D341Med (cell line): Measurements from ENCODE around the gene SSBP4.

ENCODE experiments used
- DNase-seq: peaks from one replicate; pipeline ENCODE4 v3.0.0; 2012; ENCODE audit warnings: low spot score

The SSBP4 gene

GRCh38 chr19:18433735-18434398, 14.7 kb downstream of the SSBP4 start:
- DNase-seq = no peak

- DNase-seq = no peak
Observed at GRCh38 chr19:18434411-18435175, 15.4 kb downstream of the SSBP4 start.

- DNase-seq = no peak
Observed at GRCh38 chr19:18435178-18435841, 16.1 kb downstream of the SSBP4 start.

- no peak for DNase-seq
Observed at GRCh38 chr19:18435842-18436670, 16.9 kb downstream of the SSBP4 start.

- DNase-seq = peak; percentile 94
Observed at GRCh38 chr19:18436671-18437490, 17.7 kb downstream of the SSBP4 start.

GRCh38 chr19:18437491-18438330, 18.5 kb downstream of the SSBP4 start, which contains the start of gene ISYNA1:
Gene ISYNA1, minus strand, starts transcription at chr19:18438133. Its CDS starts 154 bp downstream, at chr19:18437979.
- peak; percentile 84 for DNase-seq

GRCh38 chr19:18438331-18439024, 19.3 kb downstream of the SSBP4 start:
- no peak for DNase-seq

GRCh38 chr19:18439025-18439909, 20.1 kb downstream of the SSBP4 start:
- peak; percentile 64 for DNase-seq

- no peak for DNase-seq
Observed at GRCh38 chr19:18439910-18440237, 20.7 kb downstream of the SSBP4 start.

GRCh38 chr19:18440415-18440877, 21.2 kb downstream of the SSBP4 start:
- DNase-seq = peak; percentile 73

GRCh38 chr19:18440936-18441803, 22.0 kb downstream of the SSBP4 start:
- DNase-seq = no peak

- no peak for DNase-seq
Observed at GRCh38 chr19:18441804-18442788, 22.9 kb downstream of the SSBP4 start.

GRCh38 chr19:18442941-18443340, 23.7 kb downstream of the SSBP4 start:
- no peak for DNase-seq

- DNase-seq = no peak
Observed at GRCh38 chr19:18443406-18443805, 24.2 kb downstream of the SSBP4 start.

GRCh38 chr19:18443831-18444230, 24.6 kb downstream of the SSBP4 start:
- no peak for DNase-seq

GRCh38 chr19:18444513-18444912, 25.3 kb downstream of the SSBP4 start:
- DNase-seq = no peak
